MV-4-11 (cell line): Measurements from ENCODE around the gene PARD3B.

Source experiments
- DNase-seq: peaks from one replicate; lab custom pipeline; 2025; lab: John Stamatoyannopoulos, UW

PARD3B gene

DNA sequence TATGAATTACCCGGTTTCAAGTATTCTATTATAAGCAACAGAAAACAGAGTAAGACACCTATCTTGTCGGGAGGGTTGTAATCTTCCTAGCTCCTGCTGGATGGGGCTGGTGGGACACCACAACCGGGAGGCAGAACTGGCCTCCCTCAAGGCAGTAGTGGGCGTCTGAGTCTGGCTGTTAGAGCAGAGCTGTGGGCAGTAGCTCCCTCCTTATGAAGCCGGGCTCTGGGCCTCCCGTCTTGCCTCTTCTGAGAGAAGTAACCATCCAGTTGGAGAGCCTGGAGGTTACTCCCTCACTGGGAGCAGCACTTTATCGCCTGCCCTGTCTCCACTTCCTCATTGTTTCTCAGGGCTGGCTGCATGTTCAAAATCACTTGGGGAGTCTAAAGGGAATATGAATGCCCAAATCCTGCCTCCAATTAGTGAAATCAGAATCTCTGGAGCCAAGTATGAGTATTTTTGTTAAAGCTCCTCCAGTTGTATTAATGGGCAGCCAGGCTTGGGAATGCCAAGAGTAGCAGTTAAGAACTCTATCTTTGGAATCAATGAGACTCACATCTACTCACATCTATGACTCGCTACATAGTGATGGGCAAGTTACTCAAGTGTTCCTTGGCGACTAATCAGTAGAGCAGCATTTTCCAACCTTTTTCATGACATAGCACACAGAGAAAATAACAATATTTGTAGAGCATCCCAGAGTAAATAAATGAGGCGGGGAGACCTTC, 1109.8 kb downstream of the PARD3B start:
- DNase-seq = no peak

GRCh38 chr2:205655779-205656456, 1110.6 kb downstream of the PARD3B start:
- no peak for DNase-seq

- DNase-seq = no peak
Measured at GRCh38 chr2:205656461-205656860, 1111.2 kb downstream of the PARD3B start.

DNA sequence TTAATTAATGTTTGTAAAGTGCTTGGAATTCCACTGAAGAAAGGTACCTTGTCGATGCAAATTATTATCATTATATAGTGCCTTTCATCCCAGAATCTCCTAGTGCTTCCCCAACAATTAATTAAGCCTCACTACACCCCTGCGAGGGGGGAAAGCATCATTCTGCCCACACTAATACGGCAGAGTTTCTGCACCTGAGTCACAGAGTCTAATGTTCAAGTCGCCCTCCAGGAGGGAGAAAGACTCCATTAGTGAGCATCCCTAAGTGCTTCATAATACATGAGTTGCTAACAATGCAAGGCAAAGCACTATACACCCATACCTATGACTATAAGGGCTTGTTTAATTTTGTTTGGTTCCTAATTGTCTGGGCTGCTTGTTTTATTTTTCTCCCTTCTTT, 1111.7 kb downstream of the PARD3B start:
- no peak for DNase-seq

DNA sequence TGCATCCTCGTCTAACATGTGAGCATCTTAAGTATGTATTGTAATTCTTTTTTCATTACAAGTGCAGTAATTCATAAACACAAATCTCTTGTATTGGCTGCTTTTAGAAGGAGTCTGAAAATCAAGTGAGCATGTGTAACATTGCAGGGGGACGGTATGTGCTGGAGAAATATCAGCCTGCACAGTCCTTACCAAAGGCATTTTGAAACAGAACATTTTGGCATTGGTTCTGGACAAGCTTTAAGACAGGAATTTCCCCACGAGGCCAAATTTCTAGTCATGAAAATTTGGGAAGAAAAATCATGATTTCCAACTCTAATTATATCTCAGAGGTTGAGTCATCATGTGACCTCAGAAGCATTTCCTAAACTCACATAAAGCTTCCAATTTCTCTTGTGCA, 1112.3 kb downstream of the PARD3B start:
- no peak for DNase-seq

DNA sequence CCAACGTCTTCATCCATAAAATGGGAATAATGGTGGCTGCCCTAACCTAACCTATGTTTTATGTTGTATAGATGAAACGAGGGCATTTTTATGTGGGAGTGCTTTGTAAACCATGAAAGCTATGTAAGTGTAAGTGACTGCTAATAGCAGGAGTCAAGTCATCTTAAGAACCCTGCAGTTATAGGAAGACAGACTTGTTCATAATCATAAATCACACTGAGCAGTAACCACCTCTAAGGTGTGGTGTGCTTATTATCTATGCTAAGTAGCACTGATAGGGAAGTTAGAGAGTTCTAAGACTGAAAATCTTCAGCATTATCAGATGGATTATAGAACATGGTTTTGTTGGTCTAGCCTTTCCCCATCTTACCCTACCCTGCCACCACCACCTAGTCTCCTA, 1112.8 kb downstream of the PARD3B start:
- DNase-seq = no peak

GRCh38 chr2:205658572-205658971, 1113.3 kb downstream of the PARD3B start:
- DNase-seq = no peak

- DNase-seq = no peak
Measured at GRCh38 chr2:205659922-205660321, 1114.6 kb downstream of the PARD3B start.

DNA sequence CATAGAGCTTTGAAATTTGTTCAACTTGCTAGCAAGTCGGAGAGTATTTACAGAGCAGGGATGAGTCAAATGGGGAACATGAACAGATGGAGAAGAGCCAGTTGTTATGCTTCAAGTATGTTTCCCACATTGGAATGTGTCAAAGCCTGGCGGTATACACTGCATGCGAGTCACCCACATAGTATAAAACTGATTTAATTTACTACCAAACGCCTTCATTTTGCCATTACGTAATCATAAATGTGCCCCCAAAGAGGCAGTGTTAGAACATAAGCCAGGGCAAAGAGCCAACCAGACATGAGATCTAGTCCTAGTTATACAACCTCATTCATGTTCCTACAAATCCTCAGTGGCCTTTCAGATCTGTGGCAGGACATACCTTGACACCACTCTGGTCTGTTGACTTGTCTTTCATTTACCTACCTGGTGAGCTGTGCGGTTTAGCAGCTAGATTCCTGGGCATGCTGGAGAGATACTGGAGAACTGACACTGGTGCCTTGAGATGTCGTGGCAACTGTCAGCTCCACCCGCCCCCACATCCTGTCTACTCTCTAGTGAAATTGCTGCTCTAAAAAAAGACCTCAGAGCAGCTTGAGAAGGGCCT, 1115.3 kb downstream of the PARD3B start:
- DNase-seq = no peak

GRCh38 chr2:205661281-205661680, 1116.0 kb downstream of the PARD3B start:
- DNase-seq = no peak

- DNase-seq = no peak
Measured at GRCh38 chr2:205662206-205662965, 1117.1 kb downstream of the PARD3B start.

DNA sequence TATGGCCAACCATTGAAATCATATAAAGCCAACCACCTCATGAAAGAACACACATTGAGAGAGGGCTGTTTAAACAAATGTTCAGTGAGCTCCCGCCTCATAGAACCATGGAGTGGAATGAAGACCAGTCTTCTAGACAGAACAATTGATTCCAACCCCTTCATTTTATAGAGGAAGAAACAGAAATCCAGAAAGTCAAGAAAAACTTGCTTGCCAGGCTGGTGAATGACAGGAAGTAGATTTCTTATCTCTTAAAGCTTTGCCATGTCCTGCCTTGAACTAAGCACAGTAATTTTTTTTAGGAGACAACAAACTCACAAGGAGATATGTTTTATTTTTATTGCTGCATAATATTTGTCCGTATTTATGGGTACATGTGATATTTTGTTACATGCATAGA, 1120.5 kb downstream of the PARD3B start:
- no peak for DNase-seq
